NCI-H774 (cell line): ENCODE results near the gene PP2D1.
A peak's percentile ranks its signal among the peaks of the same experiment; 100 is the strongest.
"Not testable (repeated sequence)": the region's sequence is repeated elsewhere in the genome, so short reads cannot be mapped to it uniquely, and the experiment has no call there.

ENCODE experiments used
- DNase-seq: peaks from one replicate; lab custom pipeline; 2025; lab: John Stamatoyannopoulos, UW

The PP2D1 gene

DNA sequence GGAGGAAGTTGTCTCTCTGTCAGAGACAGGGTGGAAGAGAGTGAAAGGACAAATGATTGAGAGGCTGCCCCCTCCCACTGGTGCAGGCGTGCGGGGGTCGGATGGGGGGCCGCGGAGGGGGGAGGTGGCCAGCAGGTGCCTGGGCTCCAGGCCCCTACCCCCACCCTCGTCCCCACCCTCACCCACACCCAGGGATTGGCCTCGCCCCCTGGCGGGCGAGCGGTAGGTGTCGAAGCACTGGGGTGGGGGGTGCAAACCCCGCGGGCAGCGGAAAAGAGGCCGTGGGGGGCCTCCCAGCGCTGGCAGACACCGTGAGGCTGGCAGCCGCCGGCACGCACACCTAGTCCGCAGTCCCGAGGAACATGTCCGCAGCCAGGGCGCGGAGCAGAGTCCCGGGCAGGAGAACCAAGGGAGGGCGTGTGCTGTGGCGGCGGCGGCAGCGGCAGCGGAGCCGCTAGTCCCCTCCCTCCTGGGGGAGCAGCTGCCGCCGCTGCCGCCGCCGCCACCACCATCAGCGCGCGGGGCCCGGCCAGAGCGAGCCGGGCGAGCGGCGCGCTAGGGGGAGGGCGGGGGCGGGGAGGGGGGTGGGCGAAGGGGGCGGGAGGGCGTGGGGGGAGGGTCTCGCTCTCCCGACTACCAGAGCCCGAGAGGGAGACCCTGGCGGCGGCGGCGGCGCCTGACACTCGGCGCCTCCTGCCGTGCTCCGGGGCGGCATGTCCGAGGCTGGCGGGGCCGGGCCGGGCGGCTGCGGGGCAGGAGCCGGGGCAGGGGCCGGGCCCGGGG lies 27.9 kb upstream of the PP2D1 start, which contains the start of gene KAT2B:
Gene KAT2B (plus strand): TSS at position 682 of the 783 bp plus-strand sequence. CDS start 32 bp downstream, at position 714.
- DNase-seq = peak; percentile 59

DNA sequence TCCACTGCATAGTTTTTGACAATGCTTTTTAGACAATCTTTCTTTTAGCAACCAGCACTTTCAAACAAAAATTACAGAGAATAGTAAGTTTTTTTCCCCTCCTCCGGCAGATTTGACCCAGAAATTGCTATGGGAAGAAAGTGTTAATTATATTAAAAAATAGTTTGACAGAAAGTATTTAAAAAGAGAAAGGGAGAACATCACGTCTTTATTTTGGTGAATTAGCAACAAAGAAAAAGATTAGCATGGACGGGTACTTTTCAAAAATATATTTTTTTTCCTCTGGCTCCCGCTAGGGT lies 27.4 kb upstream of the PP2D1 start:
- no peak for DNase-seq

DNA sequence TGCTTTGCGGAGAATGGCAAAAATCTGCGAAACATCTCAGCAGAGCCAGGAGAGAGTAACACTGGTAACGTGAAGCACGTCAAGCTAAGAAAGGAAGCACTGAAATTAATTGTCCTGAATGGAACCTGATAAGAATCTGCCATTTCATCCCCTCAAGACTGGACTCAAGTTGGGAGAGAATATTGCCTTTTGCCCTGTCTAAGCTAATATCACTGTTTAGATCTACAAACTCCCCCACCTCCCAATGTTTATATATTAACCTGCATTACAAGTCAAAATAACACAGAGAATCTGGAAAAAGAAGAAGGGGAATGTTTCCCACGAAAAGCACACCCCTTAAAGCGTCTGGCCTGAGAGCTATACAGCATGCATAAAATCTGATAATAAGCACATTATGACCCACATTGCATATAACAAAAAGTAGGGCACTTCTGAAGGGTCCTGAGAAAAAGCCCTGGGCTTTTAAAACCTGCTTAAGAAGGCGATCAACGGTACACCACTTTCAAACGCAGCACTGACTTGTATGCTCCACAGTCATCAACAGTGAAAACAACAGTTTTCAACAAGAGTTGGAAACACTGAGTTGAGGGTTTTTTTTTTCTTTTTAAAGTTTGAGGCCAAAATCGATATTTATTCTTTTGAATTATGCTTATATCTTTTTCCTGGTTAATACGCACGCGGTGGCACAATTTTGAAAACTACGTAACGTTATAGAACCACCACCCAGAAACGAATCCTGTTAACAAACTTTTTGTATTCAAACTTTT lies 26.8 kb upstream of the PP2D1 start:
- no peak for DNase-seq

DNA sequence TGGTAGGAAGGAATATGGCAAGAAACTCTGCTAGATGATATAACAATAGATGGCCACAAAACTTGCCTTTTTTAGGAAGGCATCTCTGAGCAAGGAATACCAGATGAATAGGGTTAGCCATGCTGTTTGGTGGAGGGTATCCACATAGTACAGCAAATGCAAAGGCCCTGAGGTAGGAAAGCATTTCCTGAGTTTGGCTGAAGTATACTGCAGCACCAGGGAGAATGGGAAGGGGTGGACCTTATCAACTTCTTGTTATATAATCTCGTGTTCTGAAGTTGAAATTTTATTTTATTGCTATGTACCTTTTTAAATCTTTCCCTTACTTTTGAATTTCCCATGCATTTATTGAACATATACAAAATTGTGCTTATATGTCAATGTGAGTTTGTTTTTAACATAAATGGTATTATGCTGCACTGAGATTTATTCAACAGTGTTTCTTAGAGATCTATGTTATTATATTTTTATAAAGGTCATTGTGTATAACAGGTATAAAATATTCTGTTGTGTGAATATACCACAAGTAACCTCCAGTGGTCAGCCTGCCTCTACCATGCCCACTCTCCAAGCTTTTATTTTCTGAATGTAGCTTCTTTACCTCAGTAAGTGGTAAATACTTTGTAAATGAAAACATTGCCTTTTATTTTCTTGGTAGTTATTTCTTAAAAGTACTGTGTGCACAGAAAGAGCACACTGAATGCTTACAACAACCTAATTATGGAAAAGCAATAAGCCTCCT lies 25.4 kb upstream of the PP2D1 start:
- no peak for DNase-seq

DNA sequence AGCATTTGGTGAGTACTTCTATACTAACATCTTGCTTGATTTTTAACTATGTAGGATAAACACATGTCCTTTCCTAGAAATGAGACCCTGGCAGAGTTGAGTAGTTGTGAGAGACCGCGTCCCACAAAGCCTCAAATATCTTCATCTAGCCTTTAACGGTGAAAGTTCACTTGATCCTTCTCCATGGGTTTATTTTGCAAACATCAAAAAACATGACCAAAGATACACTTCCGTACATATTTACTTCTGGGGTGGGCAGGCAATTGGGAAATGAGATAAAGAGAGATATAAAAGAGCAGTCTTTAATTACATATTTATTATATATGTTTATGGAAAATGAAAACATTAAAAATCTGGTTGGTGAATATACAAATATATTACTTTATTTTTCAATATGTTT lies 23.0 kb upstream of the PP2D1 start:
- no peak for DNase-seq

DNA sequence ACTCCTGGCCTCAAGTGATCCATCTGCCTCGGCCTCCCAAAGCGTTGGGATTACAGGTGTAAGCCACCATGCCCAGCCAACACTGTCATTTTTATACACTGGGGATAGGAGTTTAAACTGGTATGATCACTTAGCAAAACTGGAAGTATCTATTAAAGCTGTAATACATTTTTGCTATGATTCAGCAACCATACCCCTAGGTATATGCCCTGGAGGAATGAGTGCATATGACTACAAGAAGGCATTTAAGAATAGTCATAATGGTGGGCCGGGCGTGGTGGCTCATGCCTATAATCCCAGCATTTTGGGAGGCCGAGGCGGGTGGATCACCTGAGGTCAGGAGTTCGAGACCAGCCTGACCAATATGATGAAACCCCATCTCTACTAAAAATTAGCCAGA lies 19.9 kb upstream of the PP2D1 start:
- not testable (repeated sequence) for DNase-seq

DNA sequence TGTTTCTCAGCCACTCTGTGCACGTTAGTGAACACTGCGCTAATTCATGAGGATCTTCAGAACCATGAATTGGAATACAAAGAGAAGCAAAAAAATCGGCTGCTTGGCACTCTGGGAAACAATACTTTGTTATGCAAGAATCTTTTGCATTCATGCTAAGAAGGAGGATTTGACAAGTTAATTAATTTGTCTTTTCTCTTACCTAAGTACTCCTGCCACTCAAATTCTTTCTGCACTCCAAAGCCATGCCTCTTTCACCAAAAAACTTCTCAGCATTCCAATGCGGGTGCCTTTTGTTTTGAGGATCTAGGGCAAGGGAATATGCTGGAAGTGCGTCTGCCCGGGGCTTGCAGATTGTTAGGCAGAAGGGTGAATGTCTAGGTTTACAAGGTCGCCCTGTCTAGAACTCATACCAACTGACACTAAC lies 16.9 kb upstream of the PP2D1 start:
- DNase-seq = no peak

DNA sequence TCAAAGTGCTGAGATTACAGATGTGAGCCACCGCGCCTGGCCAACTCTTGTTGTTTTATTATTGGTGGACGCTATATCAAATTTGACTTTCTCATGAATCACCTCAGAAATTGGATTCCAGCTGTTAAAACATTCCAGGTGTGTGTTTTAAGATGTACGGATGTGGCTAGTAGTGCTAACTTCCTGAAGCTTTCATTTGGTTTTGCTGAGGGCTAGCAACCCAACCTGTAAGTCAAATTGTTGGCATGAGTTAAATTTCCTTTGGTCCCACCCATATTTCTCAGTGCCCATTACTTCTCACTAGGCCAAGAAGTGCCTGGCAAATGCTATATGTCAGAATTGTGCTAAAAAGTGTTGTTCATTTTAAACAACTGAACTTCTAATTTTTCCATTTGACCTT lies 15.1 kb upstream of the PP2D1 start:
- no peak for DNase-seq

DNA sequence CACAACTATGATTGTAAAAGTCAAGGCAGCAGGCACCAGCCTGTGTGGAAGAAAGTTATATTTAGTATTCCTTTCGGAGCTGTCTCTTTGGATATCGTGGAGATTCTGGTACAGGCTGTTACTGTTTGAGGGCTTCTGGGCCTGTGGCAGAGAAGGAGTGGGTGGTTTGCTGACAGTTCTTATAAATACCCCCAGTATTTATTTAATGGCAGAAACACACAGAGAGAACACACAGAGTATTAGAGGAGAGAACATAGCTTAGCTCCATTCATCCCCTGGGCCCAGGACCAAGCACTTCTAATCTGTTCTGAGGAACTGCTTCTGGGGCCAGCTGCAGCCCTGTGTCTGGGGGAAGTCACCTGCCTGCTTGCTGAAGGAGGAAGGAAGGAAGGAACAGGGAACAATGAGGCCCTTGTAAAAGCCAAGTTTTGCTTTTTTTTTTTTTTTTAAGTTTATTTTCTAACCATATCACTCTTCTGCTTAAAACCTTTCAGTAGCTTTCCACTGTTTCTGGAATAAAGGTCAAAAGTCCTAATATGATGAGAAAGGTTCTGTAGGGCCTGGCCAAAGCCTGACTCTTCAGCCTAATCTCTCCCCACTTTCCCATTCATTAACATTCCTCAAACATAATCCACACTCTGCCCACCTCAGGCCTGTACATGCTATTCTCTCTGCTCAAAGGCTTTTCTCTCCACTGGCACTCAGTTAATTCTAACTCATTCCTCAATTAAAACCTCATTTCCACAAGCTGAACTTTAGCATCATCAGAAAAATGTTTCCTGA lies 11.8 kb upstream of the PP2D1 start:
- DNase-seq = no peak

DNA sequence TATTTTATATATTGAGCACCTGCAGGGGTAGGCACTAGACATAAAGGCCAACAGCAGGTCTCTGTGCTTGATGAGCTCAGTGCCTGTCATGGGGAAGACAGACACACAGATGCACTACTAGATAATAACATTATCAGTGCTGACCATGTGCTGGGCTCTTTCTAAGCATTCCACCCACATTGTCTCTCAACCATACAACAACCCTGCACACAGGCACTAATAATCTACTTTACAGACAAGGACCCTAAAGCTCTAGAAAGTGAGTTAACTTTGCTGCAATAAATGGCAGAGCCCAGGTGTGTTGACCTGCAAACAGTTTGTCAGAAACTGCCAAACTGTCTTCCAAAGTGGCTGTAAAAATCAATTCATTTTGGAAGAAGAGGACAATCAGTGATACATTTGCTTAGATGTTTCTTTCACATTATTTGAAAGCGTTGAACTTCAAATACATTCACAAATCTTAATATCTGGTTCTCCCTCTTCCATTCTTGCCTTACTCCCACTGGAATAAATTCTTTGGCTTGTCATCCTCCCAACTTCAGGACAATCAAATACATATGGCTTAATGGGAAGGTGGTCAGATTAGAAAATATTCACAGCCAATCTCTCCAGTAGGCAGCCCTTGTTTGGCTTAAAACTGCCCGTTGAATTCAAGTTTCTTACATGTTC lies 11.0 kb upstream of the PP2D1 start:
- no peak for DNase-seq

DNA sequence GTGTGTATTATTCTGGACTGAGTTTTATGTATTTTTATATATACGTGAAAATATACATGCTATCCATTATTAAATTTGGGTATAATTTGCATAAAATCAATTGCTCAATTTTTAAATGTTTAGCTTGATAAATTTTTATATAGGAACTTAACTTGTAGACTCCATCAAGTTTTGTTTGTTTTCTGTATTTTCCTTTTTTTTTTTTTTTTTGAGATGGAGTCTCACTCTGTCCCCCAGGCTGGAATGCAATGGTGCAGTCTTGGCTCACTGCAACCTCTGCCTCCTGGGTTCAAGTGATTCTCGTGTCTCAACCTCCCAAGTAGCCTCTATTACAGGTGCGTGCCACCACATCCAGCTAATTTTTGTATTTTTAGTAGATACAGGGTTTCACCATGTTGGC lies 4.0 kb upstream of the PP2D1 start:
- DNase-seq = not testable (repeated sequence)

DNA sequence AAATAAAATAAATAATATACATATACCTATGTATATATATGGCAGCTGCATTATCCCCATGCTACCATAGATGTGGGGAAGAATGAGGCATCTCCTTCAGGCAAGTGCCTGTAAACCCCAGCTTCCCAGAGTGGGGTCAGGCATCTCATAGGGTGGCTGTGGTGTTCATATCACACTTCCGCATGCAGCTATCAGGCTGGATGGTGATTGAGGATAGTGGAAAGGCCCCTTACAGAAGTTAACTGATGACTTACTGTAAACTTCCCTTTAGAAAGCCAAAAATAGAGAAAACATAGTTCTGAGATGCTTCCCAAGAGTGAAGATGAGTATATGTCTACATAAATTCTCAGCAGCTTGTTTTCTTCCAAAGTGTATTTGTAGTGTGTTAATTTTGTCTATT lies 3.5 kb upstream of the PP2D1 start:
- no peak for DNase-seq

DNA sequence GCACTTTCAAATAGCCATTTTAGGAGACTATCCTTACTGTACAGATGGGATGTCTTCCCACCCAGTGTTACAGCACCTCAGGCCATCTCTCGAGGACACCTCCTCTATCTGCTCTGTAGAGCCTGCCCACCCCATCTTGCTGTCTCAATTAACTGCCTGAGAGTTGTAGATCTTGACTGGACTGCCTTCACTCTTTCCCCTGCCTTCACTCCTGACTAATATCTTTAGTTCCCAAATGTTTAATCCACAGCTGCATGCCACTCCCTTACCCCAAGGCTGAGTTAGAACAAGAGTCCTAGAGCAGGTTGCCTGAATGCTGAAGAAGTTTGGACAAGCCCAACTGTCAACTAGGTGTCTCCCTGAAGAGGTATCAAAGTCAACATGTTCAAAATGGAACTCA lies 1.3 kb upstream of the PP2D1 start:
- DNase-seq = no peak

DNA sequence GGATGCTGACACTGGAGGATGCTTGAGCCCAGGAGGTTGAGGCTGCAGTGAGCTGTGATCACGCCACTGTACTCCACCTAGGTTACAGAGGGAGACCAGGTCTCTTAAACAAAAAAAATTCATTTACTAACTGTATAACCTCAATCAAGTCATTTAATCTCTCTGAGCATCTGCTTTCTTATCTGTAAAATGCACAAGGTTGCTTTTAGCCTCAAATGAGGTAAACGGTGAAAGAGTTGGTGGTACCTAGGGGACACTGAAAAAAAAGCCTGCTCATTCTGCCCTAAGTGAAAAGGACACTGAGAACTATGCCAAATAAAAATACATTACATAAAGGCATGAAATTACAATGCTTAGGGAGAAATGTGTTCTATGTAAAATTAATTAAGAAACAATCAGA lies 3.4 kb downstream of the PP2D1 start:
- DNase-seq = no peak

DNA sequence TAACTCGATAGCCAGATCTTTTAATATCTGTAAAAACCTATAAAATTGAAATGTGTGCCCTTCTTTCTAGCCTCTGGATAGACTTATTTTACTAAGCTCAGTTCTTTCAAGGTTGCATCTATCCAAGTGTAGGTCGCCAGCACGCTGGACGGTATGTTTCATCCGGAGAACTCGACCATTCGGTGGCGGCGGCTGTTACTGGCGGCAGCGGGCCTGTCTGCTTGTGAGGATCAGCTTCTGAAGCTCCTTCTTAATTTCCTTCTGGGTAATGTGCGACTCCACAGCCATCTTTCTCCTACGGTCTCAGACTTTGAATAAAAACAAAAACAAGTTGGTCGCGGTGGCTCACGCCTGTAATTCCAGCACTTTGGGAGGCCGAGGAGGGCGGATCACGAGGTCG lies 4.1 kb downstream of the PP2D1 start:
- no peak for DNase-seq

DNA sequence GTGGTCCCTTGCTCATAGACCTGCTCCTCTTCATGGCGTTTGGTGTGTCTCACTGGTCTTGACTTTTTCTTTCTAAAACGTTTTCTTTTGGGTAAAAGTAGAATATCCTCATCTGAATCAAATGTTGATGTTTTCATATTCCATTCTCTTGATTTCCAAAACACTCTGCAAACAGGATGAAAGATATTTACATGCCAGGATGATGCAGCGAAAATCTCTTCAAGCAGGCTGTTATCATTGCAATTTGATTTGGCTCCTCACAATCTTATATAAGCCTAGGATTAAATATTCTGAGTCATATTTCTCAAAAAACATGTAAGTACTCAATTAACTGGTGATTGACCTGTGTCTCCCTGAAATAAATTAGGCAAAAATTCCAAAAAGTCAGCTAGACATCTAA lies 10.1 kb downstream of the PP2D1 start:
- no peak for DNase-seq

DNA sequence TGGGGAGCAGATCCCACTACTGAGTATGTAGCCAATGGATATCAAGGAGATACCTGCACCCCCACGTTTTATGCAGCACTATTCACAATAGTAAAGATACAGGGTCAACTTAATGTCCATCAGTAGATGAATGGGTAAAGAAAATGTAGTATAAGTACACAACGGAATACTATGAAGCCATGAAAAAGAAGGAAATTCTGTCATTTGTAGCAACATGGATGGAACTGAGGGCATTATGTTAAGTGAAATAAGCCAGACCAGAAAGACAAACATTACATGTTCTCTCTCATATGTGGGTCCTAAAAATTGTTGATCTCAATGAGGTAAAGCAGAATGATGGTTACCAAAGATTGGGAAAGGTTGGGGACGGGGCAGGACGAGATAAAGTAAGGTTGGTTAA lies 14.6 kb downstream of the PP2D1 start:
- no peak for DNase-seq

DNA sequence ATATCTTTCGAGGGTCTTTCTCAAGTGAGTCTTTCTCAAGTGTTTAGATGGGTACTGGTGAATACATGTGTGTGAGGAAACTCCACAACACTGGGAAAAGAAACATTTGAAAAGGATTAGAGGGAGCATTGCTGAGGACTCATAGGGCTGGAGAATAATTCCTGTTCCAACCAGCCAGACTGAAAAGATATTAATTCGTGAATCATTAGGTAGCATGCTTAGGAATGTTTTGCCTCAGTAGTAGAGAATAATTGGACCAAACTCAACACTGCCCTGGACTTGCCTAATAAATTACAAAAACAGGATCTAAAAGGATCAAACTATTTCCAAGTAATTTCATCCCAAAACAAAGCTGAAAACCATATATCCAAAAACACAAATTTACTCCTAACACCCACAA lies 17.3 kb downstream of the PP2D1 start:
- DNase-seq = no peak

DNA sequence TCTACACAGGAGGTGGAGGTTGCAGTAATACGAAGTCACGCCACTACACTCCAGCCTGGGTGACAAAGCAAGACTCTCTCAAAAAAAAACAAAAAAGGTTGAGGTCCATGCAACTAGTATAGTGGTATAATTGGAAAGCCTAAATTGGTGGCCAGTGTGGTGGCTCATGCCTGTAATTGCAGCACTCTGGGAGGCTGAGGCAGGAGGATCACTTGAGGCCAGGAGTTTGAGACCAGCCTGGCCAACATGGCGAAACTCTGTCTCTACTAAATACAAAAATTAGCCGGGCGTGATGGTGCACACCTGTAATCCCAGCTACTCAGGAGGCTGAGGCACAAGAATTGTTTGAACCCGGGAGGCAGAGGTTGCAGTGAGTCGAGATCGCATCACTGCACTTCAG lies 23.2 kb downstream of the PP2D1 start:
- not testable (repeated sequence) for DNase-seq

DNA sequence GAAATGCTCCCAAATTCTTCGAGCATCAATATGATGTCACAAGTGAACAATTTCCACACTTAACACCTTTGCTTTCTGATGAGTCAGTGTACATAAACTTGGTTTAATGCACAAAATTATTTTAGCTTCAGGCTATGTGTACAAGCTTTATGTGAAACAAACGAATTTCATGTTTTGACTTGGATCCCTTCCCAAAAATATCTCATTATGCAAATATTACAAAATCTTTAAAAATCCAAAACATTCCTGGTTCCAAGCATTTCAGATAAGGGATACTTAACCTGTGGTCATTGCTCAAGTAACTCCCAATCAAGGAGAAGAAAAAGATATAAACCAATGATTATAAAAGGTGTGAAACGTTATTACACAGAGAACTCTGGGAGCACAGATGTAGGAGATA lies 40.0 kb downstream of the PP2D1 start:
- no peak for DNase-seq

DNA sequence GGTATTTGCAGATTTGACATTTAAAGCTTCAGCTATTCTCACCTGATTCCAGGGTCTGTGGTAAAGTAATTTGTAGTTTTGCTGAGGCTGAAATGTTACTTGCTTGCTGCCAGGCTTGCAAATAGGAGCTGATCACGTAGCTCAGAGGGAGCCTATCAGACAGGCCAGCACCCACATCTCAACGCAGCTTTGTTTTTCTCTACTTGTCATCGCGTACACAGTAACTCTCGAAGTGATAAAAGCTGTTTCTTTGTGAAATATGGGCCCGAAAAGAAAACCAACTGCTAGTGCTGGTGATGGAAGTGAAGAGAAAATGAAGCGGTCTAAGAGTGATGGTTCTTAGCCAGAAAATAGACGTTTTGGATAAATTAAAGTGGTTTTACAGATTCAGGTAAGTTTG lies 41.7 kb downstream of the PP2D1 start:
- no peak for DNase-seq

DNA sequence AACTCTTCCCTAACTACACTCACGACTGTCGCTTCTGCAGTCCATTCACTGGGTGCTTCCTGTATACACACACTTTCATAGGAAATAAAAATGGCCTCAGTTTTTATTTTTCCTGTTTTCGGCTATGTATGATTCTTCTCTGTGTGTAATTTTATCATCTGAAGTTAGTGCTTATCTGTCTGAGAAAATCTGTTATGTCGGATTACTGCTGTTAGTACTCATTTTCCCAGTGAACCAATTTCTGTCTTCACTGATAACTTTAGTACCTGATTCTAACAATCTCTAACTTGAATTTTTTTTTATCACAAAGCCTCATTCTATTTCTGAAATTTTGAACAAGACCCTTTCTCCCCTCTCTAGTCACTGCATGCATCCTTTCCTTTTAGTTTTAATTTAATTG lies 44.3 kb downstream of the PP2D1 start:
- no peak for DNase-seq
